Peyer's patch (tissue), 4 donors: ENCODE results near the gene SLC1A1. TPM values are rescaled to one million over a fixed set of nuclear protein-coding genes. Genes with fewer than 3 reads are reported as not detected.
A peak's percentile ranks its signal among the peaks of the same experiment; 100 is the strongest.
"Not testable (repeated sequence)": the region's sequence is repeated elsewhere in the genome, so short reads cannot be mapped to it uniquely, and the experiment has no call there.

Experiments
- DNase-seq, 3 donors: peaks; one replicate each; pipeline ENCODE4 v3.0.0-alpha.2; 2017 to 2019
- H3K27ac ChIP-seq, 4 donors: fragments of 200-600 bp; sonication (generic); one replicate each; pipeline ENCODE4 v1.5.1; 2016 to 2019
- H3K27me3 ChIP-seq, 2 donors: fragments of 200-600 bp; sonication (generic); one replicate each; pipeline ENCODE4 v1.5.1; 2019
- H3K36me3 ChIP-seq, 3 donors: fragments of 200-600 bp; sonication (generic); one replicate each; pipeline ENCODE4 v1.5.1; 2016 to 2019
- H3K4me1 ChIP-seq, 4 donors: fragments of 200-600 bp; sonication (generic); one replicate each; pipeline ENCODE4 v1.5.1; 2016 to 2019
- H3K4me3 ChIP-seq, 4 donors: fragments of 200-600 bp; sonication (generic); 1 replicate in 3 of 4; 2 replicates in 1 of 4; pipeline ENCODE4 v1.5.1; 2016 to 2019; ENCODE audit warnings: mild to moderate bottlenecking in 1 of 4
- H3K9me3 ChIP-seq, 4 donors: fragments of 200-600 bp; sonication (generic); one replicate each; pipeline ENCODE4 v1.5.1; 2016 to 2019; ENCODE audit warnings: mild to moderate bottlenecking in 1 of 4
- CTCF ChIP-seq, 6 experiments: fragments of 450-650 bp in 4 of 6; fragments of 200-600 bp in 2 of 6; sonication (generic) in 1 of 6; IDR thresholded peaks; one replicate each; pipeline ENCODE4 v1.5.1; 2017 to 2019; ENCODE audit warnings: antibody characterized with exemption in 6 of 6, mild to moderate bottlenecking in 3 of 6, moderate library complexity in 1 of 6
- POLR2A ChIP-seq, 2 donors: fragments of 450-650 bp; IDR thresholded peaks; one replicate each; pipeline ENCODE4 v1.5.1; 2017; ENCODE audit warnings: antibody characterized with exemption in 2 of 2, mild to moderate bottlenecking in 2 of 2, moderate library complexity in 2 of 2
- total RNA-seq, 4 donors: library from RNA; depleted of rRNA; stranded (reverse); fragments of >200 nt; gene quantifications; one replicate each; pipeline ENCODE4 v1.1.0, GENCODE V29; 2016

Gene SLC1A1
- total RNA-seq, 4 donors from 2014 or later = 5.0 to 357 (median 145) TPM

GRCh38 chr9:4537581-4537980 is 47.3 kb downstream of the SLC1A1 start:
- Histone ChIP-seq H3K36me3 (peaks cover 0 to 5% (median 0%) of the 10 kb centered on the region in 3 donors), H3K4me3 (no peak overlapping the region), H3K27ac (no peak overlapping the region), H3K9me3 (no peaks in the 10 kb centered on the region), H3K27me3 (no peaks in the 10 kb centered on the region), H3K4me1 (peaks cover 0 to 6% (median 0%) of the 10 kb centered on the region in 4 donors)
- DNase-seq = no peak
- TF ChIP-seq CTCF (IDR thresholded peaks at IDR 0.05) (no peak), POLR2A (IDR thresholded peaks at IDR 0.05) (no peak)

GRCh38 chr9:4538107-4538506 is 47.8 kb downstream of the SLC1A1 start:
- Histone ChIP-seq H3K36me3 (peaks cover 0 to 5% (median 0%) of the 10 kb centered on the region in 3 donors), H3K27ac (no peak overlapping the region), H3K4me1 (peaks cover 0 to 6% (median 0%) of the 10 kb centered on the region in 4 donors), H3K9me3 (no peaks in the 10 kb centered on the region), H3K27me3 (no peaks in the 10 kb centered on the region), H3K4me3 (no peak overlapping the region)
- no peak for DNase-seq
- no peak for TF ChIP-seq POLR2A (IDR thresholded peaks at IDR 0.05)
- TF ChIP-seq CTCF (IDR thresholded peaks at IDR 0.05) = no peak

GRCh38 chr9:4538621-4539020 is 48.4 kb downstream of the SLC1A1 start:
- no peaks in the 10 kb centered on the region for H3K9me3 ChIP-seq
- DNase-seq = no peak
- TF ChIP-seq POLR2A (IDR thresholded peaks at IDR 0.05) = no peak
- TF ChIP-seq CTCF (IDR thresholded peaks at IDR 0.05) = no peak
- no peak overlapping the region for H3K4me3 ChIP-seq
- H3K4me1 ChIP-seq = peaks cover 0 to 6% (median 0%) of the 10 kb centered on the region in 4 donors
- peaks cover 0 to 5% (median 0%) of the 10 kb centered on the region in 3 donors for H3K36me3 ChIP-seq
- H3K27me3 ChIP-seq = no peaks in the 10 kb centered on the region
- H3K27ac ChIP-seq = no peak overlapping the region

- Histone ChIP-seq H3K9me3 (no peaks in the 10 kb centered on the region), H3K4me3 (no peak overlapping the region), H3K4me1 (peaks cover 0 to 6% (median 0%) of the 10 kb centered on the region in 4 donors), H3K36me3 (peaks cover 0 to 14% (median 0%) of the 10 kb centered on the region in 3 donors), H3K27ac (peak overlapping the region in 1 of 4 donors; percentile 23), H3K27me3 (no peaks in the 10 kb centered on the region)
- DNase-seq = peak in 2 of 3 donors; percentile 67 to 78
- TF ChIP-seq POLR2A (IDR thresholded peaks at IDR 0.05) (no peak), CTCF (IDR thresholded peaks at IDR 0.05) (no peak)
Measured at GRCh38 chr9:4540425-4540824, 50.2 kb downstream of the SLC1A1 start.

- Histone ChIP-seq H3K36me3 (peaks cover 0 to 14% (median 0%) of the 10 kb centered on the region in 3 donors), H3K9me3 (no peaks in the 10 kb centered on the region), H3K4me1 (peaks cover 0 to 6% (median 0%) of the 10 kb centered on the region in 4 donors), H3K27ac (no peak overlapping the region), H3K4me3 (no peak overlapping the region), H3K27me3 (no peaks in the 10 kb centered on the region)
- DNase-seq = no peak
- TF ChIP-seq CTCF (IDR thresholded peaks at IDR 0.05) = no peak
- no peak for TF ChIP-seq POLR2A (IDR thresholded peaks at IDR 0.05)
Measured at GRCh38 chr9:4541281-4541680, 51.0 kb downstream of the SLC1A1 start.

GRCh38 chr9:4541856-4542255 is 51.6 kb downstream of the SLC1A1 start:
- no peak overlapping the region for H3K4me3 ChIP-seq
- peaks cover 0 to 14% (median 0%) of the 10 kb centered on the region in 3 donors for H3K36me3 ChIP-seq
- H3K27me3 ChIP-seq = no peaks in the 10 kb centered on the region
- no peak overlapping the region for H3K27ac ChIP-seq
- no peaks in the 10 kb centered on the region for H3K9me3 ChIP-seq
- TF ChIP-seq POLR2A (IDR thresholded peaks at IDR 0.05) = no peak
- no peak for TF ChIP-seq CTCF (IDR thresholded peaks at IDR 0.05)
- H3K4me1 ChIP-seq = peaks cover 0 to 6% (median 0%) of the 10 kb centered on the region in 4 donors
- no peak for DNase-seq

GRCh38 chr9:4544714-4545113 is 54.4 kb downstream of the SLC1A1 start:
- H3K27me3 ChIP-seq, H3K9me3 ChIP-seq, H3K4me3 ChIP-seq, DNase-seq, H3K27ac ChIP-seq, H3K4me1 ChIP-seq: not testable (repeated sequence)
- peaks cover 0 to 11% (median 0%) of the 10 kb centered on the region in 3 donors for H3K36me3 ChIP-seq
